GM12864 (cell line): Measurements from ENCODE around the gene PTGIS.

Experiments used
- DNase-seq: peaks from one replicate; pipeline ENCODE4 v3.0.0-alpha.2; 2011; ENCODE audit warnings: low read depth
- H3K4me3 ChIP-seq: 2 replicates; pipeline ENCODE4 v1.5.1; 2011; ENCODE audit warnings: mild to moderate bottlenecking, low read depth, low read length, control low read depth
- TF ChIP-seq, protein P1 (sequence below): IDR thresholded peaks from 2 replicates; pipeline ENCODE4 v1.5.1; 2011; ENCODE audit warnings: low read depth, mild to moderate bottlenecking, moderate library complexity, low read length, control low read depth, inconsistent platforms; ENCODE audit errors: missing control alignments

Gene PTGIS

DNA sequence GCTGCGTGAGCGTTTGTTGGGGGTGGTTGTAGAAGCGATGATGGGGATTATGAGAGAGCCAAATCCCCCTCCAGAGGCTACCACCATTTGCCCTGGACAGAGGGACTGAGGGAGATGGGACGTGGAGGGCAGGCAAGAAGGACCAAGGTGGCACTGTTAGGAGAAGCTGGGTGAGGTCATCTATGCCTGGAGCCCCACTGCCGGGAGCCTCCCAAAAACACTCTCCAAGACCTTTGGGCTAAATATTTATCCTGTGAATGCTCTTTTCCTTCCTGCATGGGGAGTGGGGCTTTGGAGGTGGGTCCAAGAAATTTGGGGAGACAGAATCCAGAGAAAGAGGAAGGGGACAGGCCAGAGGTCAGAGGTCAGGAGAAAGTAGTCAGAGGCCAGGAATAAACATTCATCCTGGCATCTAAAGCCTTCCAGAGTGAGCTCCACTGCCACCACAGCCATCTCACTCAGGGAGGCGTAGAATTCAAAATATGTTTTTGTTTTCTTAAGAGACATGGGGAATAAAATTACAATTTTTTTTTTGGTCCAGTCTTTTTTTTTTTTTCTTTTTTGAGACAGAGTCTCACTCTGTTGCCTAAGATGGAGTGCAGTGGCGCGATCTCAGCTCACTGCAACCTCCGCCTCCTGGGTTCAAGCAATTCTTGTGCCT lies 17.8 kb upstream of the PTGIS start:
- H3K4me3 ChIP-seq: no peak overlapping the region
- TF ChIP-seq, protein P1, sequence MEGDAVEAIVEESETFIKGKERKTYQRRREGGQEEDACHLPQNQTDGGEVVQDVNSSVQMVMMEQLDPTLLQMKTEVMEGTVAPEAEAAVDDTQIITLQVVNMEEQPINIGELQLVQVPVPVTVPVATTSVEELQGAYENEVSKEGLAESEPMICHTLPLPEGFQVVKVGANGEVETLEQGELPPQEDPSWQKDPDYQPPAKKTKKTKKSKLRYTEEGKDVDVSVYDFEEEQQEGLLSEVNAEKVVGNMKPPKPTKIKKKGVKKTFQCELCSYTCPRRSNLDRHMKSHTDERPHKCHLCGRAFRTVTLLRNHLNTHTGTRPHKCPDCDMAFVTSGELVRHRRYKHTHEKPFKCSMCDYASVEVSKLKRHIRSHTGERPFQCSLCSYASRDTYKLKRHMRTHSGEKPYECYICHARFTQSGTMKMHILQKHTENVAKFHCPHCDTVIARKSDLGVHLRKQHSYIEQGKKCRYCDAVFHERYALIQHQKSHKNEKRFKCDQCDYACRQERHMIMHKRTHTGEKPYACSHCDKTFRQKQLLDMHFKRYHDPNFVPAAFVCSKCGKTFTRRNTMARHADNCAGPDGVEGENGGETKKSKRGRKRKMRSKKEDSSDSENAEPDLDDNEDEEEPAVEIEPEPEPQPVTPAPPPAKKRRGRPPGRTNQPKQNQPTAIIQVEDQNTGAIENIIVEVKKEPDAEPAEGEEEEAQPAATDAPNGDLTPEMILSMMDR: no peak
- DNase-seq: no peak

DNA sequence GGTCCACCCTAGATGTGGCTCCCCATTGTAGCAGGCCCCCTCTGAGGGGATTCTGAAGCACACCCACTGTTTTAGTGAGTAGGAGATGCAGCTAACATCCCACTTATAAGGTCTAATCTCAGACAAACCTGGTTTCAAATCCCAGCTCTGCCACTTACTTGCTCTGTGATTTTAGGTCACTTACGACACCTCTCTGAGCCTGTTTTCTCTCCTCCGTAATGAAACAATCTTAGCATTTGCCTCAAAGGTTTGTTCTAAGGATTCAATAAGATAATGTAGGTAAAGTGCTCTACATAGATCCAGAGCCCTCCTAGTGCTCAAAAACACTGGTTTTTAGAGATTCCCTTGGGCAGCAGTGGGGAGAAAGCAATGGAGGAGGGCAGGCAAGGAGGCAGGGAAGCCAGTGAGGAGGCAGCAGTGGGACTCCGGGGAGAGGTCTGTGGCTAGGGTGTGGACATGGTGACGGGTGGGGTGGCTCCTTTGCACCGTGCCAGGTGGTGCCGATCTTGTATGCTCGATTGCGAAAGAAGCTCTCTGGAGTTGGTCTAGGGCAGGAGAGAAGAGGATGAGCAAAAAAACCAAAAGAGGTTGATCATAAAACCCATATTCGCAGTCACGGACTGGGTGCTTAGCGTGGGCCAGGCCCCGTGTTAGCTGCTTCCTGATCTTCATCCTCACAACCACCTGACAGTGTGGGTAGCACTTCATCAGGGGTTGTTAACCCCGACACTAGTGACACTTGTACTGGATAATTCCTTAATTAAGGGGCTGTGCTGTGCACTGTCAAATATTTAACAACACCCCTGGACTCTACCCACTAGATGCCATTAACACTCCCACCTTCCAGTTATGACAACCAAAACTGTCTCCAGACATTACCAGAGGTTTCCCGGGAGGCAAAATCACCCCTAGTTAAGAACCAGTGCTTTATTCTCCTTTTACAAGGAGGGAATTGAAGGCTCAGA lies 16.8 kb upstream of the PTGIS start:
- H3K4me3 ChIP-seq: no peak overlapping the region
- no peak for DNase-seq
- TF ChIP-seq, protein P1: no peak

DNA sequence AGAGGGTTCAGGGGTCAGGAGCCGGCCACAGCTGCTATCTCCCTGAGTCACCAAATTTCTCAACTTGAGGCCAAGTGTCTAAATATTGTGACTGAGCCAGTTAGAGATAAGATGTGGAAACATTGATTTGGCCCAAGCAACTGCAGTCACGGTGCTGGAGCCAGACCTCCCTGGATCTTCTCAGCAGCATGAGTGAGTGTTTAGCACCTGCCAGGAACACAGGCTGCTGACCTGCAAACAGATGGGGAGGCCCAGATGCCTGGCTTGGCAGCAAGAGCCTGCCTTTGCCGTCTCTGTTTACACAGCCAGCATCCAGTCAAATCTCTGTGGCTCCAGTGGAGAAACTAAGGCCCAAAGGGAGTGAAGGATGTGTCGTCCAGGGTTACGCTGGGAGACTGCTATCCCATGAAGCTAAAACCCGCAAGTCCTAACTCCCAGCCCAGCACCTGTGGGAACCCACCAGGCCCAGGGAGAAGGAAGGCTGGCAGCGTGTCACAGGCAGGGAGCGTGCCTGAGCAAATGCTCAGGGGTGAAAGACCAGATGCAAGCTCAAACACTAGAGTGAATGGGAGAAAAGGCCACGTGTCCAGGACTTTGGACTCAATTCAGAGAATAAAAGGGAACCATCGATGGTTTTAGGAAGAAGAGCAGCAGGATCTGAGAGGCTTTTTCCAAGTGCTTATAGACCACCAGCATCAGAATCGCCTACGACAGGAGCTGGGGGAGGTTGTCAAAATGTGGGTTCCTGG lies 15.9 kb upstream of the PTGIS start:
- TF ChIP-seq, protein P1: no peak
- H3K4me3 ChIP-seq: no peak overlapping the region
- DNase-seq: no peak

DNA sequence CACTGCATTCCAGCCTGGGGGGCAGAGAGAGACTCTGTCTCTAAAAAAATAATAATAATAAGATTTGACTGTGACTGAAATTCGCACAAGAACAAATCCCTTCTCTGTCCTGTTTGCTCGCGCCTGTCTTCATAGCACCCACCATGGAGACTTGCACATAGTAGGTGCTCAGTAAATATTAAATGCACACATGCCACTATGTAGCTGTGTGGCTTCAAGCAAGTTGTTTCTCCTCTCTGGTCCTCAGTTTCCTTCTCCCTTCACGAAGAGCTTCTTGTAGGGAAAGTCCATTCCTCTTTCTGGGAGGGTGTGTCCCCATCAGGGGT lies 15.4 kb upstream of the PTGIS start:
- no peak for DNase-seq
- TF ChIP-seq, protein P1: no peak
- H3K4me3 ChIP-seq: no peak overlapping the region

DNA sequence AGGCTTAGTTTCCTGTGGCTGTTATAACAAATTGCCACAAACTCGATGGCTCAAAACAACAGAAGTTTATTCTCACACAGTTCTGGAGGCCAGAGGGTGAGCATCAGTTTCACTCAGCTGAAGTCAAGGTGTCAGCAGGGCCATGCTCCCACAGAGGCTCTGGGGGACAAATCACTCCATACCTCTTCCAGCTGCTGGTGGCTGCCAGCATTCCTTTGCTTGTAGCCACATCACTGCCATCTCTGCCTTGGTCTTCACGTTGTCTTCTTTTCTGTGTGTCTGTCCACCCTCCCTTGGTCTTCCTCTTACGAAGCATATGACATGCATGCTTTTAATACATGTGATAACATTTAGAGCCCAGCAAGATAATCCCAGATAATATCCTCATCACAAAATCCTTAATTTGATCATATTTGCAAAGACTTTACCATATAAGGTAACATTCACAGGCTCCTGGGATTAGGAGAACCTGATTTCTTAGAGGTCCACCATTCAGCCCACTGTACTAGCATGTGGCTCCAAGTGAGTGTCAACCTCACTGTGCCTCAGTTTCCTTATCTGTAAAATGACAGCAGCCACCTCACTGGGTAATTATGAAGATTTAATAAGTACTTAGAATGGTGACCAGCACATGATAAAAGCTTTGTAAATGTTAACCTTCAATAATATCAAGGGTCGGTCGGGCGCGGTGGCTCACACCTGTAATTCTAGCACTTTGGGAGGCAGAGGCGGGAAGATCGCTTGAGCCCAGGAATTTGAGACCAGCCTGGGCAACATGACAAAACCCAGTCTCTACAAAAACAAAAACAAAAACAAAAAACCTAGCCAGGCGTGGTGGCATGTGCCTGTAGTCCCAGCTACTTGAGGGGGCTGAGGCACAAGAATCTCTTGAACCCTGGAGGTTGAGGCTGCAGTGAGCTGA lies 14.7 kb upstream of the PTGIS start:
- H3K4me3 ChIP-seq: no peak overlapping the region
- DNase-seq: no peak
- TF ChIP-seq, protein P1: no peak

DNA sequence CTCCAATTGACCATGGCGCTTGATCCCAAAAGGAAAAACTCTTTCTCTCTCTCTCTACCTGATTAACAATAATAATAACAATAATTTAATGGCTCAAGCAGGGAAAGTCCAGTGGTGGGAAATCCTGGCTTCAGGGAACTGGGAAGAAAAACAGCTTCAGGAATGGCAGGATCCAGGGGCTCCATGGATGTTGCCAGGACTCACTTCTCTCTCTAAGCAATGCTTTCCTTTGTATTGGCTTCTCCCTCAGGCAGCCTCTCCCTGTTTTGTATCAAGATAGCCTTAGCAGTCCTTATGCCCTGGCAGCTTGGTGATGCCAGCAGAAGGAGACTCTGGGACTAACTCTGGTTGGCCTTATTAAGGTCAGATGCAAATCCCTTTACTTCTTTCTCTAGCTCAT lies 13.5 kb upstream of the PTGIS start:
- no peak overlapping the region for H3K4me3 ChIP-seq
- DNase-seq: no peak
- TF ChIP-seq, protein P1: no peak
